Activated naive CD4-positive, alpha-beta T cell treated with anti-CD3 and anti-CD28 coated beads, Interleukin-2, amount 50 U/mL, for 24 hours (primary cell): Measurements from ENCODE around the gene LGALS8.
"Not testable (repeated sequence)": the region's sequence is repeated elsewhere in the genome, so short reads cannot be mapped to it uniquely, and the experiment has no call there.

Source experiments
- H3K27ac Mint-ChIP-seq: one replicate; pipeline ENCODE4 v1.8.0; 2021; ENCODE audit warnings: mild to moderate bottlenecking, mixed read lengths
- H3K27me3 Mint-ChIP-seq: one replicate; pipeline ENCODE4 v1.8.0; 2021; ENCODE audit warnings: mixed read lengths
- H3K36me3 Mint-ChIP-seq: one replicate; pipeline ENCODE4 v1.8.0; 2021; ENCODE audit warnings: mixed read lengths
- H3K4me1 Mint-ChIP-seq: one replicate; pipeline ENCODE4 v1.8.0; 2021; ENCODE audit warnings: mixed read lengths
- H3K4me3 Mint-ChIP-seq: one replicate; pipeline ENCODE4 v1.8.0; 2021; ENCODE audit warnings: mild to moderate bottlenecking, mixed read lengths
- H3K9me3 Mint-ChIP-seq: one replicate; pipeline ENCODE4 v1.8.0; 2021; ENCODE audit warnings: mixed read lengths

Gene LGALS8

DNA sequence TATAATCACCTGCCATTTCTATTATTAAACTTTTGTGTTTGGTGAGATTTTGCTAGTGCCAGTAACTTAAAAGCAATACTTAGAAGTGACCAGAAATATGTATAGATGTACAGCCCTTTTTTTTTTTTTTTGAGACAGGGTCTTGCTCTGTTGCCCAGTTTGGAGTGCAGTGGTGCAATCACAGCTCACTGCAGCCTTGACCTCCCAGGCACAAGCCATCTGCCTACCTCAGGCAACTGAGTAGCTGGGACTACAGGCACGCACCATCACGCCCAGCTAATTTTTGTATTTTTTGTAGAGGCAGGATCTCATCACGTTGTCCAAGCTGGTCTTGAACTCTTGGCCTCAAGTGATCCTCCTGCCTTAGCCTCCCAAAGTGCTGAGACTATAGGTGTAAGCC is 56.6 kb downstream of the LGALS8 start:
- not testable (repeated sequence) for H3K4me3 Mint-ChIP-seq, H3K27me3 Mint-ChIP-seq, H3K27ac Mint-ChIP-seq, H3K4me1 Mint-ChIP-seq, H3K9me3 Mint-ChIP-seq
- H3K36me3 Mint-ChIP-seq: peaks cover 15% of the 10 kb centered on the region

GRCh38 chr1:236581528-236581927 is 57.7 kb downstream of the LGALS8 start:
- no peaks in the 10 kb centered on the region for H3K27me3 Mint-ChIP-seq
- H3K27ac Mint-ChIP-seq: no peak overlapping the region
- H3K36me3 Mint-ChIP-seq: peaks cover 17% of the 10 kb centered on the region

DNA sequence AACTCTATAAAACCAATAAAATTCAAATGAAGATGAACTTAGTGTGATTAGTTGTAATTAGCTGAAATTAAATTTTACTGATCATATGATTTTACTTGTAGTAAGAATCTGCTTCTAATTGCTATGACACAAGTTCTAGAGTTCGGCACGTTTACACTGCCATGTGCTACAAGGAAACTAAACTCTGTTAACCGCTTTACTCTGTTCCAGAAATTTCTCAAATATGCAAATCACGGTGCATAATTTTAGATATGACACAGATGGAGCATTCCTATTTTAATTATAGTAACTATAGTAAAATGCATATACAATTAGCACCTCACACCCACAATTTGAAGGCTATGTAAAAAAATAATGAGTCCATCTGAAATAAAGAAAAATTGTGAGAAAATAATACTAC is 65.7 kb downstream of the LGALS8 start:
- H3K36me3 Mint-ChIP-seq: peaks cover 22% of the 10 kb centered on the region
- H3K27me3 Mint-ChIP-seq: no peaks in the 10 kb centered on the region
- no peaks in the 10 kb centered on the region for H3K9me3 Mint-ChIP-seq
- H3K4me1 Mint-ChIP-seq: peaks cover 26% of the 10 kb centered on the region
- no peak overlapping the region for H3K4me3 Mint-ChIP-seq
- H3K27ac Mint-ChIP-seq: no peak overlapping the region

More at GRCh38 chr1:236581528-236581927, 57.7 kb downstream of the LGALS8 start:
- Mint-ChIP-seq H3K4me1 (no peaks in the 10 kb centered on the region), H3K9me3 (no peaks in the 10 kb centered on the region), H3K4me3 (no peak overlapping the region)

- no peak overlapping the region for H3K27ac Mint-ChIP-seq
- peaks cover 22% of the 10 kb centered on the region for H3K36me3 Mint-ChIP-seq
- no peak overlapping the region for H3K4me3 Mint-ChIP-seq
- no peaks in the 10 kb centered on the region for H3K27me3 Mint-ChIP-seq
- H3K9me3 Mint-ChIP-seq: no peaks in the 10 kb centered on the region
- H3K4me1 Mint-ChIP-seq: peaks cover 30% of the 10 kb centered on the region
Observed at GRCh38 chr1:236590553-236591150, 66.9 kb downstream of the LGALS8 start.

DNA sequence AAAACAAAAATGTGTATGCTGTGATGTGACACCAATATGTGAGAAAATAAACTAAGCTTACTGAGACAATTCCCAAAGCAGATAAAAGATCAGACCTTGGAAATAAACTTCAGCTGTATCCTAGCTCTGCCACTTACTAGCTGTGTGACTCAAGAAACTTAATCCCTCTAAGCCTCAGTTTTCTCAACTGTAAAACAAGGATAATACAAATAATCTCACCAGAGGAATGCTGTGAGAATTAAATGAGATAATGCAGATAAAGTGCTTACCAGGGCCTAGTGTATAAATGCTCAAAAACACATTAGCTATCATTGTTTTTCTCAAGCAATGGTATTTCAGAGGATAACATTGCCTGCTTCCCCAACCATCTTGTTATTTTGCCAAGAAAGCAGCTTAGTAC is 78.4 kb downstream of the LGALS8 start:
- no peaks in the 10 kb centered on the region for H3K9me3 Mint-ChIP-seq
- peaks cover 13% of the 10 kb centered on the region for H3K36me3 Mint-ChIP-seq
- peak overlapping the region; percentile 95 for H3K4me3 Mint-ChIP-seq
- H3K27me3 Mint-ChIP-seq: no peaks in the 10 kb centered on the region
- H3K4me1 Mint-ChIP-seq: peaks cover 54% of the 10 kb centered on the region
- no peak overlapping the region for H3K27ac Mint-ChIP-seq
